Stimulated activated CD4-positive, alpha-beta T cell treated with anti-CD3 and anti-CD28 coated beads, Interleukin-4, amount 100 ng/mL, for 48 hours (primary cell): ENCODE measurements around the gene ACOT2.
"Not testable (repeated sequence)": the region's sequence is repeated elsewhere in the genome, so short reads cannot be mapped to it uniquely, and the experiment has no call there.

ENCODE experiments used
- DNase-seq, 2 donors: peaks; one replicate each; pipeline ENCODE4 v3.0.0-alpha.2; 2020; ENCODE audit warnings: low read depth in 2 of 2

The ACOT2 gene

GRCh38 chr14:73569185-73569958 lies at the start of gene ACOT2:
Gene ACOT2, plus strand, starts transcription at chr14:73569213. Its CDS starts 28 bp downstream, at chr14:73569241.
- DNase-seq, result peak; percentile 74 to 80

GRCh38 chr14:73521229-73521628 lies 47.8 kb upstream of the ACOT2 start:
- no peak for DNase-seq

- no peak for DNase-seq
These were observed 44.5 kb upstream of the ACOT2 start for GRCh38 chr14:73524493-73524892.

- no peak for DNase-seq
These were observed 42.7 kb upstream of the ACOT2 start for GRCh38 chr14:73526036-73526984.

GRCh38 chr14:73529356-73529755 lies 39.7 kb upstream of the ACOT2 start:
- DNase-seq, result not testable (repeated sequence)

- not testable (repeated sequence) for DNase-seq
These were observed 37.0 kb upstream of the ACOT2 start for GRCh38 chr14:73531971-73532370.

- DNase-seq, result peak in 1 of 2 donors; percentile 21
These were observed 31.6 kb upstream of the ACOT2 start for GRCh38 chr14:73537244-73538045.

GRCh38 chr14:73539017-73539416 lies 30.0 kb upstream of the ACOT2 start:
- DNase-seq, result peak; percentile 30 to 48

GRCh38 chr14:73542961-73543360 lies 26.1 kb upstream of the ACOT2 start:
- DNase-seq, result not testable (repeated sequence)

- DNase-seq, result not testable (repeated sequence)
These were observed 23.7 kb upstream of the ACOT2 start for GRCh38 chr14:73545353-73545752.

GRCh38 chr14:73549097-73549496 lies 19.9 kb upstream of the ACOT2 start:
- not testable (repeated sequence) for DNase-seq

GRCh38 chr14:73549889-73550524 lies 19.0 kb upstream of the ACOT2 start:
- not testable (repeated sequence) for DNase-seq

GRCh38 chr14:73553845-73554244 lies 15.2 kb upstream of the ACOT2 start:
- no peak for DNase-seq

- DNase-seq, result not testable (repeated sequence)
These were observed 11.8 kb upstream of the ACOT2 start for GRCh38 chr14:73557201-73557600.

GRCh38 chr14:73558238-73558637 lies 10.8 kb upstream of the ACOT2 start:
- not testable (repeated sequence) for DNase-seq

GRCh38 chr14:73562256-73562655 lies 6.8 kb upstream of the ACOT2 start:
- not testable (repeated sequence) for DNase-seq

GRCh38 chr14:73562696-73563095 lies 6.3 kb upstream of the ACOT2 start:
- DNase-seq, result not testable (repeated sequence)

GRCh38 chr14:73566431-73566830 lies 2.6 kb upstream of the ACOT2 start:
- DNase-seq, result not testable (repeated sequence)

GRCh38 chr14:73566935-73567334 lies 2.1 kb upstream of the ACOT2 start:
- not testable (repeated sequence) for DNase-seq

- DNase-seq, result no peak
These were observed 1.7 kb upstream of the ACOT2 start for GRCh38 chr14:73567358-73567757.
